Measurements from ENCODE around the gene IRF2BPL.

The IRF2BPL gene

GRCh38 chr14:77044783-77045237, 16.3 kb upstream of the IRF2BPL start:
- Histone ChIP-seq H3K23ac (ENCODE audit: low read length) (no peak overlapping the region), H4K12ac (ENCODE audit: low read depth, low read length) (no peak overlapping the region), H3K4me2 (ENCODE audit: low read length) (no peak overlapping the region), H4K8ac (ENCODE audit: low read depth, low read length) (no peak overlapping the region), H3K36me3 (ENCODE audit: control insufficient read depth in 1 of 2, insufficient read depth in 2 of 2, low read length in 2 of 2) (no peaks in the 10 kb centered on the region), H2BK5ac (ENCODE audit: low read depth, low read length, poor library complexity) (no peak overlapping the region), H3K27ac (ENCODE audit: low read depth, low read length) (no peak overlapping the region), H3K9me3 (ENCODE audit: insufficient read depth, low read depth, low read length) (no peaks in the 10 kb centered on the region), H3K27me3 (ENCODE audit: insufficient read depth, low read length) (no peaks in the 10 kb centered on the region), H4K91ac (ENCODE audit: low read depth, low read length) (no peak overlapping the region), H3K14ac (ENCODE audit: low read length) (no peak overlapping the region), H3K4me1 (ENCODE audit: control insufficient read depth in 1 of 2, insufficient read depth in 2 of 2, low read length in 2 of 2) (peaks cover 25 to 34% of the 10 kb centered on the region in 2 experiments), H3K4me3 (ENCODE audit: low read depth, low read length) (no peak overlapping the region), H3K9ac (ENCODE audit: low read length) (no peak overlapping the region), H3K4ac (ENCODE audit: low read depth, low read length) (no peak overlapping the region), H3K79me2 (ENCODE audit: control insufficient read depth, insufficient read depth, low read length, poor library complexity) (no peaks in the 10 kb centered on the region), H2AFZ (ENCODE audit: insufficient read depth, low read length, poor library complexity) (no peak overlapping the region), H3K79me1 (ENCODE audit: low read length) (peaks cover 13% of the 10 kb centered on the region), H3K18ac (ENCODE audit: low read length) (no peak overlapping the region), H2BK120ac (ENCODE audit: insufficient read depth, low read length, poor library complexity) (no peak overlapping the region), H2AK5ac (ENCODE audit: low read length) (no peak overlapping the region), H2BK12ac (ENCODE audit: low read length) (no peak overlapping the region)
- whole genome bisulfite sequencing (ENCODE audit: extremely low coverage, insufficient coverage, insufficient read length), result no CpG with 5 or more reads among the region's 2 CpGs
- peak; percentile 71 to 90 for DNase-seq

GRCh38 chr14:77043984-77044485, 15.5 kb upstream of the IRF2BPL start:
- Histone ChIP-seq H3K4me3 (ENCODE audit: low read depth, low read length) (no peak overlapping the region), H3K79me2 (ENCODE audit: control insufficient read depth, insufficient read depth, low read length, poor library complexity) (no peaks in the 10 kb centered on the region), H3K9me3 (ENCODE audit: insufficient read depth, low read depth, low read length) (no peaks in the 10 kb centered on the region), H3K79me1 (ENCODE audit: low read length) (peaks cover 13% of the 10 kb centered on the region), H3K4ac (ENCODE audit: low read depth, low read length) (no peak overlapping the region), H2BK5ac (ENCODE audit: low read depth, low read length, poor library complexity) (peak overlapping the region; percentile 22), H2BK120ac (ENCODE audit: insufficient read depth, low read length, poor library complexity) (peak overlapping the region; percentile 29), H3K14ac (ENCODE audit: low read length) (peak overlapping the region; percentile 33), H3K36me3 (ENCODE audit: control insufficient read depth in 1 of 2, insufficient read depth in 2 of 2, low read length in 2 of 2) (no peaks in the 10 kb centered on the region), H2BK12ac (ENCODE audit: low read length) (peak overlapping the region; percentile 29), H3K23ac (ENCODE audit: low read length) (no peak overlapping the region), H3K18ac (ENCODE audit: low read length) (peak overlapping the region; percentile 0), H4K12ac (ENCODE audit: low read depth, low read length) (no peak overlapping the region), H4K8ac (ENCODE audit: low read depth, low read length) (no peak overlapping the region), H4K91ac (ENCODE audit: low read depth, low read length) (peak overlapping the region; percentile 69), H3K4me1 (ENCODE audit: control insufficient read depth in 1 of 2, insufficient read depth in 2 of 2, low read length in 2 of 2) (peaks cover 25 to 34% of the 10 kb centered on the region in 2 experiments), H2AK5ac (ENCODE audit: low read length) (peak overlapping the region; percentile 25), H3K9ac (ENCODE audit: low read length) (no peak overlapping the region), H3K4me2 (ENCODE audit: low read length) (no peak overlapping the region), H3K27me3 (ENCODE audit: insufficient read depth, low read length) (no peaks in the 10 kb centered on the region), H3K27ac (ENCODE audit: low read depth, low read length) (peak overlapping the region; percentile 75), H2AFZ (ENCODE audit: insufficient read depth, low read length, poor library complexity) (no peak overlapping the region)
- no CpG with 5 or more reads among the region's 8 CpGs for WGBS (ENCODE audit: extremely low coverage, insufficient coverage, insufficient read length)
- peak; percentile 38 to 62 for DNase-seq

- peak overlapping the region; percentile 55 for H2BK5ac ChIP-seq (ENCODE audit: low read depth, low read length, poor library complexity)
- H3K36me3 ChIP-seq (ENCODE audit: control insufficient read depth in 1 of 2, insufficient read depth in 2 of 2, low read length in 2 of 2), result no peaks in the 10 kb centered on the region
- H4K8ac ChIP-seq (ENCODE audit: low read depth, low read length), result peak overlapping the region; percentile 66
- peak overlapping the region; percentile 33 for H4K12ac ChIP-seq (ENCODE audit: low read depth, low read length)
- H3K27ac ChIP-seq (ENCODE audit: low read depth, low read length), result peak overlapping the region; percentile 90
- peak overlapping the region; percentile 67 for H3K18ac ChIP-seq (ENCODE audit: low read length)
- H3K9ac ChIP-seq (ENCODE audit: low read length), result no peak overlapping the region
- no peak overlapping the region for H3K4me3 ChIP-seq (ENCODE audit: low read depth, low read length)
- no peaks in the 10 kb centered on the region for H3K79me2 ChIP-seq (ENCODE audit: control insufficient read depth, insufficient read depth, low read length, poor library complexity)
- peak overlapping the region; percentile 55 for H2BK12ac ChIP-seq (ENCODE audit: low read length)
- H2AK5ac ChIP-seq (ENCODE audit: low read length), result peak overlapping the region; percentile 25
- H2BK120ac ChIP-seq (ENCODE audit: insufficient read depth, low read length, poor library complexity), result peak overlapping the region; percentile 62
- no peak overlapping the region for H3K23ac ChIP-seq (ENCODE audit: low read length)
- H3K79me1 ChIP-seq (ENCODE audit: low read length), result peaks cover 13% of the 10 kb centered on the region
- H3K4me1 ChIP-seq (ENCODE audit: control insufficient read depth in 1 of 2, insufficient read depth in 2 of 2, low read length in 2 of 2), result peaks cover 25 to 39% of the 10 kb centered on the region in 2 experiments
- peak overlapping the region; percentile 81 for H4K91ac ChIP-seq (ENCODE audit: low read depth, low read length)
- WGBS (ENCODE audit: extremely low coverage, insufficient coverage, insufficient read length), result no CpG with 5 or more reads among the region's 10 CpGs
- H3K4me2 ChIP-seq (ENCODE audit: low read length), result peak overlapping the region; percentile 14
- DNase-seq, result peak; percentile 69 to 94
- H3K4ac ChIP-seq (ENCODE audit: low read depth, low read length), result peak overlapping the region; percentile 9
- H3K27me3 ChIP-seq (ENCODE audit: insufficient read depth, low read length), result no peaks in the 10 kb centered on the region
- H2AFZ ChIP-seq (ENCODE audit: insufficient read depth, low read length, poor library complexity), result peak overlapping the region; percentile 6
- no peaks in the 10 kb centered on the region for H3K9me3 ChIP-seq (ENCODE audit: insufficient read depth, low read depth, low read length)
- peak overlapping the region; percentile 33 for H3K14ac ChIP-seq (ENCODE audit: low read length)
Observed at GRCh38 chr14:77043177-77043983, 14.9 kb upstream of the IRF2BPL start.

- Histone ChIP-seq H3K79me1 (ENCODE audit: low read length) (peaks cover 16% of the 10 kb centered on the region), H3K27me3 (ENCODE audit: insufficient read depth, low read length) (no peaks in the 10 kb centered on the region), H3K23ac (ENCODE audit: low read length) (no peak overlapping the region), H3K4me1 (ENCODE audit: control insufficient read depth in 1 of 2, insufficient read depth in 2 of 2, low read length in 2 of 2) (peaks cover 33 to 46% of the 10 kb centered on the region in 2 experiments), H4K12ac (ENCODE audit: low read depth, low read length) (no peak overlapping the region), H2BK5ac (ENCODE audit: low read depth, low read length, poor library complexity) (peak overlapping the region; percentile 39), H2AK5ac (ENCODE audit: low read length) (no peak overlapping the region), H3K9me3 (ENCODE audit: insufficient read depth, low read depth, low read length) (no peaks in the 10 kb centered on the region), H3K14ac (ENCODE audit: low read length) (no peak overlapping the region), H3K9ac (ENCODE audit: low read length) (no peak overlapping the region), H3K4ac (ENCODE audit: low read depth, low read length) (no peak overlapping the region), H2AFZ (ENCODE audit: insufficient read depth, low read length, poor library complexity) (no peak overlapping the region), H4K8ac (ENCODE audit: low read depth, low read length) (no peak overlapping the region), H3K27ac (ENCODE audit: low read depth, low read length) (peak overlapping the region; percentile 4), H3K79me2 (ENCODE audit: control insufficient read depth, insufficient read depth, low read length, poor library complexity) (no peaks in the 10 kb centered on the region), H4K91ac (ENCODE audit: low read depth, low read length) (peak overlapping the region; percentile 53), H3K18ac (ENCODE audit: low read length) (no peak overlapping the region), H2BK120ac (ENCODE audit: insufficient read depth, low read length, poor library complexity) (peak overlapping the region; percentile 62), H3K4me2 (ENCODE audit: low read length) (no peak overlapping the region), H3K4me3 (ENCODE audit: low read depth, low read length) (no peak overlapping the region), H3K36me3 (ENCODE audit: control insufficient read depth in 1 of 2, insufficient read depth in 2 of 2, low read length in 2 of 2) (no peaks in the 10 kb centered on the region), H2BK12ac (ENCODE audit: low read length) (peak overlapping the region; percentile 50)
- no CpG with 5 or more reads among the region's 14 CpGs for WGBS (ENCODE audit: extremely low coverage, insufficient coverage, insufficient read length)
- DNase-seq, result peak; percentile 71 to 75
Observed at GRCh38 chr14:77041881-77042545, 13.5 kb upstream of the IRF2BPL start.
